HG02970 (cell line): Measurements from ENCODE around the gene MTFR2.

Experiments used
- ATAC-seq: cut with Tn5 transposase; IDR thresholded peaks from one replicate; pipeline ENCODE4 v1.9.1; 2021; ENCODE audit warnings: mild to moderate bottlenecking, moderate library complexity, moderate number of reproducible peaks; ENCODE audit not compliant: unreplicated experiment, low FRiP score

MTFR2 gene

DNA sequence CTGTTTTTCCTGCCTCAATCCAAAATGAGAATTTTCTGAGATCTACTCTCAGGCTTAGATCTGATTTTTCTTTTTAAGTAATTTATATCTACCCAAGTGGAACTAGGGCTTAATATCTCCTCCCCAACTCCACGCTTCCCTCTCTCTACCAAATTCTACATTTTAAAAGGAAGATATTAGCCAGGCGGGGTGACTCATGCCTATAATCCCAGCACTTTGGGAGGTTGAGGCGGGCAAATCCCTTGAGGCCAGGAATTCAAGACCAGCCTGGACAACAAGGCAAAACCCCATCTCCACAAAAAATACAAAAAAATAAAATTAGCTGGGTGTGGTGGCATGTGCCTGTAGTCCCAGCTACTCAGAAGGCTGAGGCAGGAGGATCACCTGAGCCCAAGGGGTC lies 61.0 kb downstream of the MTFR2 start:
- ATAC-seq: no peak

DNA sequence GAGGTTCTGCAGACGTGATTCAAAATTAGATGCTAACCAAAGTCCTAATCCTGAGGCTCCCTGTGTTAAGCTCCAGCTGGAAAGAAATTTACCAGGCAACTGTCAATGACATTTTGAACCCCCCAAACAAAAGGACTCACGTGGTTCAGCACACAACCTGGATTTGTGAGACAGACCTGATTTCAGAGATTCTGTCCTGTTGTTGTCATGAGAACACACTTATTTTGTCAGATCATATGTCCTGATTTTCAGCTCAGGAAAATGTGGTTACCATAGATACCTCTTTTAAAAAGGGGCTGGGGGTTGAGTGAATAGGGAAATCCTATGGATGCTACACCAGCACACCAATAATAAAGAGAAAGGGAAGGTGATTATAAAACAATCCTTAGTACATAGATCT lies 61.6 kb downstream of the MTFR2 start:
- ATAC-seq: no peak

- ATAC-seq: no peak
These were observed 63.7 kb downstream of the MTFR2 start for GRCh38 chr6:136186363-136186762.

DNA sequence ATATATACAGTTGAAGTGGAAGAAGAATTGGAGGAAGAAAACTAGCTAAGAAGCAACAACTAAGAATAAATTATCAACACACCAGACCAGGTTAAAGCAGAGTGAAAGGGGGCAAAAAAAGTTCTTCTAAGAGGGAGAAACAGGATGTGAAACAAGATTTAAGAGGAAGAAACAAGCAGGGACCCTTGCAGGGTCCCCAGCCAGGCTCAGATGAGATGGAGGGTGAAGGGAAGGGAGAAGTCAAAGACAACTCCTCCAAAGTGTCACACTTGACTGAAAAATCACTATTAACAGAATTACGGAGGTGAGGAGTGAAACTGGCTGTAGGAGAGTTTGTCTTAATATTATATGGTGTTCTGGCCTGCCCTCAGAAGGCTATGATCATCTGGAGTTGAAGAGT lies 65.4 kb downstream of the MTFR2 start:
- ATAC-seq: no peak

DNA sequence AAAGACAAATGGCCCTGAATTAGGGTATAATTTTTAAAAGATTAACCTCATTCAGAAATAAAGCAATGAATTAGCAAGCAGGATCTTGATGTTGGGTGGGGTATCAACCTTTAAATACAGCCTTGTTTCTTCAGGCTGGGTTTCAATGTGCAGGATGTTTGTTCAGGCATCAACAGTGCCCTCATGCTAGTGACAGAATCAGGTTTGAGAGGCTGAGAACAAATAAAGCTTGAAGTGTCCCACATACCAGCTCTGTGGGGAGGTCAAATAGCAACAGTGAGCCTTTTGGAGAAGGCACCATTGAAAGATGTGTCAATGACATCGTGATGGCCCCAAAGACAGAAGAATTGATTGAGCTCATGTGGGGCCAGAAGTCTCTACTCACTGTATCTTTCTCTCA lies 68.2 kb downstream of the MTFR2 start:
- ATAC-seq: no peak

- no peak for ATAC-seq
These were observed 68.6 kb downstream of the MTFR2 start for GRCh38 chr6:136181512-136181833.
